A549 (cell line): Measurements from ENCODE around the gene TEAD4.

ENCODE experiments used
- ATOH8 ChIP-seq: fragments of 250-450 bp; sonication (Bioruptor Pico); IDR thresholded peaks from 2 replicates; pipeline ENCODE4 v1.5.0; 2020; ENCODE audit warnings: low read depth, mild to moderate bottlenecking, moderate library complexity
- BCL3 ChIP-seq: fragments of >200 bp; sonication (Bioruptor Twin); formaldehyde crosslinking; IDR thresholded peaks from 3 replicates; pipeline ENCODE4 v1.6.1; 2016
- CBX8 ChIP-seq: fragments of 200-600 bp; sonication (generic); IDR thresholded peaks from 2 replicates; pipeline ENCODE4 v1.6.1; 2016
- CTCF ChIP-seq: fragments of >200 bp; sonication (Bioruptor Twin); formaldehyde crosslinking; IDR thresholded peaks from 3 replicates; pipeline ENCODE4 v1.5.1; 2016
- EP300 ChIP-seq, 2 experiments: fragments of >200 bp; sonication (Bioruptor Twin); formaldehyde crosslinking; IDR thresholded peaks; 2 replicates in 1 of 2; 3 replicates in 1 of 2; pipeline ENCODE4 v1.6.1; 2016 to 2017
- JUN ChIP-seq, 2 experiments: fragments of >200 bp; sonication (Bioruptor Twin); formaldehyde crosslinking; IDR thresholded peaks; 2 replicates in 1 of 2; 3 replicates in 1 of 2; pipeline ENCODE4 v1.6.1; 2016 to 2017
- JUNB ChIP-seq: fragments of >200 bp; sonication (Bioruptor Twin); formaldehyde crosslinking; IDR thresholded peaks from 2 replicates; pipeline ENCODE4 v1.6.1; 2016
- KDM1A ChIP-seq: fragments of 200-600 bp; sonication (generic); IDR thresholded peaks from 2 replicates; pipeline ENCODE4 v1.6.1; 2016; ENCODE audit warnings: low read depth, mild to moderate bottlenecking
- PHF8 ChIP-seq: fragments of 200-600 bp; sonication (generic); IDR thresholded peaks from 2 replicates; pipeline ENCODE4 v1.6.1; 2016; ENCODE audit warnings: low read depth, mild to moderate bottlenecking, antibody characterized with exemption, moderate library complexity, borderline replicate concordance
- POLR2A ChIP-seq: IDR thresholded peaks from 2 replicates; pipeline ENCODE4 v1.6.1; 2012; ENCODE audit warnings: mild to moderate bottlenecking, low read length
- REST ChIP-seq: fragments of 200-600 bp; sonication (generic); IDR thresholded peaks from 2 replicates; pipeline ENCODE4 v1.6.1; 2016; ENCODE audit warnings: antibody characterized with exemption, mild to moderate bottlenecking, moderate library complexity
- RFX5 ChIP-seq: fragments of 450-650 bp; IDR thresholded peaks from 2 replicates; pipeline ENCODE4 v1.7.1; 2014; ENCODE audit warnings: antibody characterized with exemption, mild to moderate bottlenecking, moderate library complexity
- ZNF302 ChIP-seq: fragments of 250-450 bp; sonication (Bioruptor Pico); IDR thresholded peaks from 2 replicates; pipeline ENCODE4 v1.9.0; 2021; ENCODE audit warnings: inconsistent platforms, mild to moderate bottlenecking, moderate library complexity

GRCh38 chr12:2933586-2933985 lies 25.6 kb upstream of the TEAD4 start:
- no peak for TF ChIP-seq CTCF
- TF ChIP-seq REST: no peak
- TF ChIP-seq JUN (IDR thresholded peaks at IDR 0.05): no peak
- no peak for TF ChIP-seq CBX8
- TF ChIP-seq KDM1A: no peak
- no peak for TF ChIP-seq POLR2A
- no peak for TF ChIP-seq JUNB
- no peak for TF ChIP-seq ZNF302 (CRISPR knock-in tag)
- no peak for TF ChIP-seq PHF8
- TF ChIP-seq ATOH8 (CRISPR knock-in tag): no peak
- TF ChIP-seq BCL3: no peak
- no peak for TF ChIP-seq RFX5
- no peak for TF ChIP-seq EP300 (IDR thresholded peaks at IDR 0.05)
